Mesendoderm (in vitro differentiated cells): ENCODE data around the gene TUBG2.

ENCODE experiments used
- DNase-seq: peaks from one replicate; pipeline ENCODE4 v3.0.0; 2013
- H2AK5ac ChIP-seq: 2 replicates; pipeline ENCODE4 v1.6.1; 2013; ENCODE audit warnings: low read length, inconsistent platforms
- H2BK120ac ChIP-seq: 2 replicates; pipeline ENCODE4 v1.6.1; 2013; ENCODE audit warnings: low read depth, mild to moderate bottlenecking, low read length, moderate library complexity, mixed read lengths
- H2BK15ac ChIP-seq: replicated peaks from 2 replicates; pipeline ENCODE4 v1.6.1; 2013; ENCODE audit warnings: low read depth, mild to moderate bottlenecking, moderate library complexity
- H2BK5ac ChIP-seq: 2 replicates; pipeline ENCODE4 v1.6.1; 2013; ENCODE audit warnings: low read length, inconsistent platforms
- H3K18ac ChIP-seq: 2 replicates; pipeline ENCODE4 v1.6.1; 2013; ENCODE audit warnings: mild to moderate bottlenecking, low read length, mixed read lengths
- H3K23ac ChIP-seq: one replicate; pipeline ENCODE4 v1.6.1; 2013; ENCODE audit warnings: low read length
- H3K27ac ChIP-seq: 2 replicates; pipeline ENCODE4 v1.5.1; 2013; ENCODE audit warnings: low read depth, mild to moderate bottlenecking, inconsistent platforms, low read length, moderate library complexity
- H3K27me3 ChIP-seq: 2 replicates; pipeline ENCODE4 v1.6.1; 2013; ENCODE audit warnings: low read length, control low read depth, mild to moderate bottlenecking, inconsistent platforms; ENCODE audit not compliant: insufficient read depth, poor library complexity
- H3K36me3 ChIP-seq: 2 replicates; pipeline ENCODE4 v1.6.1; 2013; ENCODE audit warnings: low read length, inconsistent platforms; ENCODE audit not compliant: control insufficient read depth, insufficient read depth
- H3K4ac ChIP-seq: one replicate; pipeline ENCODE4 v1.6.1; 2013; ENCODE audit warnings: low read depth, mild to moderate bottlenecking, low read length, moderate library complexity
- H3K4me1 ChIP-seq: 2 replicates; pipeline ENCODE4 v1.6.1; 2013; ENCODE audit warnings: low read depth, low read length, inconsistent platforms; ENCODE audit not compliant: control insufficient read depth
- H3K4me2 ChIP-seq: 2 replicates; pipeline ENCODE4 v1.6.1; 2013; ENCODE audit warnings: low read length
- H3K4me3 ChIP-seq: 2 replicates; pipeline ENCODE4 v1.5.1; 2013; ENCODE audit warnings: mild to moderate bottlenecking, low read length
- H3K56ac ChIP-seq: one replicate; pipeline ENCODE4 v1.6.1; 2013; ENCODE audit warnings: low read length
- H3K79me1 ChIP-seq: 2 replicates; pipeline ENCODE4 v1.6.1; 2013; ENCODE audit warnings: low read length, inconsistent platforms
- H3K79me2 ChIP-seq: 2 replicates; pipeline ENCODE4 v1.6.1; 2013; ENCODE audit warnings: mild to moderate bottlenecking, low read length; ENCODE audit not compliant: control insufficient read depth, insufficient read depth
- H3K9ac ChIP-seq: 2 replicates; pipeline ENCODE4 v1.6.1; 2013; ENCODE audit warnings: low read length, inconsistent platforms
- H4K5ac ChIP-seq: one replicate; pipeline ENCODE4 v1.6.1; 2013; ENCODE audit warnings: low read length
- H4K8ac ChIP-seq: one replicate; pipeline ENCODE4 v1.6.1; 2013; ENCODE audit warnings: low read depth, mild to moderate bottlenecking, control low read depth, low read length, moderate library complexity
- WGBS: extraction: QIAGEN DNeasy Blood & Tissue Kit; methylation state at CpG from one replicate; pipeline ENCODE4 v1.1.7; 2013; ENCODE audit warnings: low lambda C conversion rate, missing lambda C conversion rate; ENCODE audit not compliant: insufficient coverage; ENCODE audit errors: extremely low coverage; 5-methylcytosine and 5-hydroxymethylcytosine counted together

Gene TUBG2

GRCh38 chr17:42697108-42697811 lies 38.2 kb downstream of the TUBG2 start:
- no CpG with 5 or more reads among the region's 19 CpGs for WGBS

GRCh38 chr17:42698736-42699414 lies 39.8 kb downstream of the TUBG2 start:
- Histone ChIP-seq H3K23ac (no peak overlapping the region), H3K4me2 (no peak overlapping the region), H3K56ac (no peak overlapping the region), H2BK15ac (no peak overlapping the region), H3K79me2 (no peaks in the 10 kb centered on the region), H3K4me1 (no peaks in the 10 kb centered on the region), H2BK5ac (no peak overlapping the region), H3K4me3 (no peak overlapping the region), H4K5ac (no peak overlapping the region), H3K27me3 (no peaks in the 10 kb centered on the region), H3K4ac (no peak overlapping the region), H3K27ac (no peak overlapping the region), H3K9ac (no peak overlapping the region), H2AK5ac (no peak overlapping the region), H3K18ac (no peak overlapping the region), H3K79me1 (no peaks in the 10 kb centered on the region), H4K8ac (no peak overlapping the region), H2BK120ac (no peak overlapping the region), H3K36me3 (no peaks in the 10 kb centered on the region)
- DNase-seq = peak; percentile 60
- WGBS = no CpG with 5 or more reads among the region's 2 CpGs

More at GRCh38 chr17:42697108-42697811, 38.2 kb downstream of the TUBG2 start:
- H3K4me3 ChIP-seq = no peak overlapping the region
- no peak overlapping the region for H2BK120ac ChIP-seq
- DNase-seq = no peak
- H3K18ac ChIP-seq = no peak overlapping the region
- H4K5ac ChIP-seq = no peak overlapping the region
- H3K4ac ChIP-seq = no peak overlapping the region
- no peaks in the 10 kb centered on the region for H3K79me2 ChIP-seq
- H3K79me1 ChIP-seq = no peaks in the 10 kb centered on the region
- H3K36me3 ChIP-seq = no peaks in the 10 kb centered on the region
- H3K23ac ChIP-seq = no peak overlapping the region
- H3K9ac ChIP-seq = no peak overlapping the region
- no peaks in the 10 kb centered on the region for H3K27me3 ChIP-seq
- H2AK5ac ChIP-seq = no peak overlapping the region
- H2BK15ac ChIP-seq = no peak overlapping the region
- H3K27ac ChIP-seq = no peak overlapping the region
- no peak overlapping the region for H3K56ac ChIP-seq
- H3K4me1 ChIP-seq = no peaks in the 10 kb centered on the region
- no peak overlapping the region for H3K4me2 ChIP-seq
- H4K8ac ChIP-seq = no peak overlapping the region
- H2BK5ac ChIP-seq = no peak overlapping the region

GRCh38 chr17:42699415-42699740 lies 40.3 kb downstream of the TUBG2 start:
- no peak overlapping the region for H3K27ac ChIP-seq
- no peak overlapping the region for H3K56ac ChIP-seq
- H3K18ac ChIP-seq = no peak overlapping the region
- H2AK5ac ChIP-seq = no peak overlapping the region
- no peaks in the 10 kb centered on the region for H3K79me2 ChIP-seq
- no peak overlapping the region for H3K4me3 ChIP-seq
- H3K4me1 ChIP-seq = no peaks in the 10 kb centered on the region
- no peak overlapping the region for H3K4me2 ChIP-seq
- no peaks in the 10 kb centered on the region for H3K36me3 ChIP-seq
- no peaks in the 10 kb centered on the region for H3K79me1 ChIP-seq
- no peak for DNase-seq
- WGBS = no CpG with 5 or more reads among the region's 4 CpGs
- H2BK15ac ChIP-seq = no peak overlapping the region
- no peaks in the 10 kb centered on the region for H3K27me3 ChIP-seq
- H4K5ac ChIP-seq = no peak overlapping the region
- H4K8ac ChIP-seq = no peak overlapping the region
- no peak overlapping the region for H2BK120ac ChIP-seq
- H3K4ac ChIP-seq = no peak overlapping the region
- no peak overlapping the region for H3K23ac ChIP-seq
- H2BK5ac ChIP-seq = no peak overlapping the region
- H3K9ac ChIP-seq = no peak overlapping the region

- Histone ChIP-seq H3K9ac (no peak overlapping the region), H4K5ac (no peak overlapping the region), H2BK15ac (no peak overlapping the region), H3K4me1 (no peaks in the 10 kb centered on the region), H3K27me3 (no peaks in the 10 kb centered on the region), H3K36me3 (peaks cover 3% of the 10 kb centered on the region), H3K4me2 (no peak overlapping the region), H3K4me3 (no peak overlapping the region), H2AK5ac (no peak overlapping the region), H4K8ac (no peak overlapping the region), H3K27ac (no peak overlapping the region), H3K56ac (no peak overlapping the region), H2BK5ac (no peak overlapping the region), H3K79me2 (no peaks in the 10 kb centered on the region), H3K4ac (no peak overlapping the region), H2BK120ac (no peak overlapping the region), H3K23ac (no peak overlapping the region), H3K18ac (no peak overlapping the region), H3K79me1 (no peaks in the 10 kb centered on the region)
- no peak for DNase-seq
- WGBS = no CpG with 5 or more reads among the region's 10 CpGs
Measured at GRCh38 chr17:42700586-42701289, 41.7 kb downstream of the TUBG2 start.

- H2BK15ac ChIP-seq = no peak overlapping the region
- H3K4me3 ChIP-seq = no peak overlapping the region
- no peak overlapping the region for H2BK120ac ChIP-seq
- H2AK5ac ChIP-seq = no peak overlapping the region
- H3K56ac ChIP-seq = no peak overlapping the region
- DNase-seq = no peak
- no peaks in the 10 kb centered on the region for H3K4me1 ChIP-seq
- H3K18ac ChIP-seq = no peak overlapping the region
- no peaks in the 10 kb centered on the region for H3K79me2 ChIP-seq
- no peak overlapping the region for H4K8ac ChIP-seq
- H2BK5ac ChIP-seq = no peak overlapping the region
- no peak overlapping the region for H3K27ac ChIP-seq
- no peaks in the 10 kb centered on the region for H3K27me3 ChIP-seq
- H3K79me1 ChIP-seq = no peaks in the 10 kb centered on the region
- no peak overlapping the region for H3K4ac ChIP-seq
- WGBS = no CpG with 5 or more reads among the region's 11 CpGs
- H3K36me3 ChIP-seq = peaks cover 3% of the 10 kb centered on the region
- no peak overlapping the region for H3K23ac ChIP-seq
- no peak overlapping the region for H3K9ac ChIP-seq
- H4K5ac ChIP-seq = no peak overlapping the region
- no peak overlapping the region for H3K4me2 ChIP-seq
Measured at GRCh38 chr17:42702446-42702845, 43.4 kb downstream of the TUBG2 start.
